Measurements from ENCODE around the gene EFNA2.

EFNA2 gene

GRCh38 chr19:1267477-1268225, 18.0 kb upstream of the EFNA2 start:
- Histone ChIP-seq H3K4me3 (ENCODE audit: low read depth, low read length) (peak overlapping the region; percentile 27), H3K9ac (no peak overlapping the region), H3K27ac (no peak overlapping the region), H3K36me3 (ENCODE audit: control insufficient read depth, insufficient read depth, low read length) (no peaks in the 10 kb centered on the region), H3K79me2 (peaks cover 25% of the 10 kb centered on the region), H3K4me1 (peaks cover 54% of the 10 kb centered on the region), H3K4me2 (ENCODE audit: low read length) (peak overlapping the region; percentile 87), H3K9me3 (ENCODE audit: control insufficient read depth, low read length) (no peaks in the 10 kb centered on the region), H3K27me3 (ENCODE audit: control insufficient read depth, insufficient read depth, low read length) (no peaks in the 10 kb centered on the region), H2AFZ (no peak overlapping the region)
- TF ChIP-seq, protein P1, sequence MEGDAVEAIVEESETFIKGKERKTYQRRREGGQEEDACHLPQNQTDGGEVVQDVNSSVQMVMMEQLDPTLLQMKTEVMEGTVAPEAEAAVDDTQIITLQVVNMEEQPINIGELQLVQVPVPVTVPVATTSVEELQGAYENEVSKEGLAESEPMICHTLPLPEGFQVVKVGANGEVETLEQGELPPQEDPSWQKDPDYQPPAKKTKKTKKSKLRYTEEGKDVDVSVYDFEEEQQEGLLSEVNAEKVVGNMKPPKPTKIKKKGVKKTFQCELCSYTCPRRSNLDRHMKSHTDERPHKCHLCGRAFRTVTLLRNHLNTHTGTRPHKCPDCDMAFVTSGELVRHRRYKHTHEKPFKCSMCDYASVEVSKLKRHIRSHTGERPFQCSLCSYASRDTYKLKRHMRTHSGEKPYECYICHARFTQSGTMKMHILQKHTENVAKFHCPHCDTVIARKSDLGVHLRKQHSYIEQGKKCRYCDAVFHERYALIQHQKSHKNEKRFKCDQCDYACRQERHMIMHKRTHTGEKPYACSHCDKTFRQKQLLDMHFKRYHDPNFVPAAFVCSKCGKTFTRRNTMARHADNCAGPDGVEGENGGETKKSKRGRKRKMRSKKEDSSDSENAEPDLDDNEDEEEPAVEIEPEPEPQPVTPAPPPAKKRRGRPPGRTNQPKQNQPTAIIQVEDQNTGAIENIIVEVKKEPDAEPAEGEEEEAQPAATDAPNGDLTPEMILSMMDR (IDR thresholded peaks at IDR 0.05), result no peak

GRCh38 chr19:1268226-1269064, 17.2 kb upstream of the EFNA2 start:
- Histone ChIP-seq H3K27ac (peak overlapping the region; percentile 90), H3K9me3 (ENCODE audit: control insufficient read depth, low read length) (no peaks in the 10 kb centered on the region), H3K27me3 (ENCODE audit: control insufficient read depth, insufficient read depth, low read length) (no peaks in the 10 kb centered on the region), H3K9ac (no peak overlapping the region), H2AFZ (peak overlapping the region; percentile 40), H3K4me2 (ENCODE audit: low read length) (peak overlapping the region; percentile 36), H3K4me3 (ENCODE audit: low read depth, low read length) (no peak overlapping the region), H3K36me3 (ENCODE audit: control insufficient read depth, insufficient read depth, low read length) (no peaks in the 10 kb centered on the region), H3K79me2 (peaks cover 30% of the 10 kb centered on the region), H3K4me1 (peaks cover 48% of the 10 kb centered on the region)
- TF ChIP-seq, protein P1 (IDR thresholded peaks at IDR 0.05), result no peak

DNA sequence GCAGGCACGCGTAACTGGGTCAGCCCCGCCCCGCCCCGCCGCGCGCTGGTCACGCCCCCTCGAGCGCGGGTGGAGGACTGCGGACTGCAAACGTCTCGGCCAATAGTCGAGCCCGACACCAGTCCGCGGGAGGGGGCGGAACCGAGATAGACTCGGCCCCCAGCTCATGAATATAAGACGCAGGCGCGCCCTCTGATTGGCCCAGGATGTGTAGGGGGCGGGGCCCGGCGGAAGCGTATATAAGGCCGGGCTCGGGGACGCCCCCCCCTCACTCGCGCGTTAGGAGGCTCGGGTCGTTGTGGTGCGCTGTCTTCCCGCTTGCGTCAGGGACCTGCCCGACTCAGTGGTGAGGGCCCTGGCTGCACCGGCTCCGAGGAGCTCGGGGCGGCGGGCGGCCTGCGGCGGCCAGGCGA, 16.6 kb upstream of the EFNA2 start, which contains the start of gene CIRBP:
Gene CIRBP (plus strand): TSS at position 268 of the 413 bp plus-strand sequence. CDS start 1,602 bp downstream, outside the sequence.
- Histone ChIP-seq H3K27me3 (ENCODE audit: control insufficient read depth, insufficient read depth, low read length) (no peaks in the 10 kb centered on the region), H3K4me3 (ENCODE audit: low read depth, low read length) (peak within 1 kb of the TSS; percentile 96), H3K27ac (peak within 1 kb of the TSS; percentile 90), H3K4me2 (ENCODE audit: low read length) (peak within 1 kb of the TSS; percentile 99), H3K9ac (peak within 1 kb of the TSS; percentile 32), H3K79me2 (peaks cover 33% of the 10 kb centered on the region), H3K4me1 (peaks cover 45% of the 10 kb centered on the region), H3K9me3 (ENCODE audit: control insufficient read depth, low read length) (no peaks in the 10 kb centered on the region), H3K36me3 (ENCODE audit: control insufficient read depth, insufficient read depth, low read length) (no peaks in the 10 kb centered on the region), H2AFZ (peak within 1 kb of the TSS; percentile 40)
- TF ChIP-seq, protein P1 (IDR thresholded peaks at IDR 0.05), result no peak

DNA sequence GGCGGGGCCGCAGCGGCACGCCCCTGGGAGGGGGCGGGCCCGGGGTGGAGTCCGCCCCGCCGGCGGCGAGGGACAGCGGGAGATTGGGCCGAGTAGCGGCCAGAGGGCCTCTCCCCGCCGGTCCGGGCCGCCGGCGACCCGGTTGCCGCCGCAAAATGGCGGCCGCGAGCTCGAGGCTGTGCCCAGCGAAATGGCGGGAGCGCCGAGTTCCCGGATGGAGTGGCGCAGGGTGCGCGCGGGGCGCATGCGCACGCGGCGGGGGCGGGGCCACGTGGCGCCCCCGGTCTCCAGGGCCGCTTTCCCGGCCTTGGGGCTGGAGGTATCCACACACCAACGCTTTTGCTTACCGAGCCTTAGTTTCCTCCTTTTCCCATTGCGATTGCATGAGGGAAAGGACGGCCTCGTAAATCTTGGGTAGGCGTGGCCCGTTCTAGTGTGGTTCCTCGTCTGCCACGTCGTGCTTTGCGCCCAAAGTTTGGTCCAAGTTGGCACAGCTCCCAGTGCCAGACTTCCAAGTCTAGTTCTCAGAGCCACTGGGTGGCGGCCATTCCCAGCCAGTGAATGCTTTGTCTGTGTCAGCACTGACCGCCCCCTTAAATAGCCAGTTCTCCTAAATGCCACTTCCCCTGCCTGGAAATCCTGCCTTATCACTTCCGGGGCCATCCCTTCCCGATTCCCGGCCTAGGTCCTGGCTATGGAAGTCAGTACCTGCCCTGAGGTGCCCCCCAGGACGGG, 16.0 kb upstream of the EFNA2 start:
- no peaks in the 10 kb centered on the region for H3K36me3 ChIP-seq (ENCODE audit: control insufficient read depth, insufficient read depth, low read length)
- peak overlapping the region; percentile 90 for H3K27ac ChIP-seq
- H3K9me3 ChIP-seq (ENCODE audit: control insufficient read depth, low read length), result no peaks in the 10 kb centered on the region
- peaks cover 47% of the 10 kb centered on the region for H3K4me1 ChIP-seq
- TF ChIP-seq, protein P1 (IDR thresholded peaks at IDR 0.05), result peak; percentile 16
- peaks cover 34% of the 10 kb centered on the region for H3K79me2 ChIP-seq
- H3K9ac ChIP-seq, result peak overlapping the region; percentile 32
- no peaks in the 10 kb centered on the region for H3K27me3 ChIP-seq (ENCODE audit: control insufficient read depth, insufficient read depth, low read length)
- H3K4me2 ChIP-seq (ENCODE audit: low read length), result peak overlapping the region; percentile 99
- H3K4me3 ChIP-seq (ENCODE audit: low read depth, low read length), result peak overlapping the region; percentile 96
- no peak overlapping the region for H2AFZ ChIP-seq
